Measurements from ENCODE around the gene SIMC1. TPM values are rescaled to one million over a fixed set of nuclear protein-coding genes. Genes with fewer than 3 reads are reported as not detected.

Gene SIMC1
- total RNA-seq, 1 donor from 2014 or later: 10.4 TPM

DNA sequence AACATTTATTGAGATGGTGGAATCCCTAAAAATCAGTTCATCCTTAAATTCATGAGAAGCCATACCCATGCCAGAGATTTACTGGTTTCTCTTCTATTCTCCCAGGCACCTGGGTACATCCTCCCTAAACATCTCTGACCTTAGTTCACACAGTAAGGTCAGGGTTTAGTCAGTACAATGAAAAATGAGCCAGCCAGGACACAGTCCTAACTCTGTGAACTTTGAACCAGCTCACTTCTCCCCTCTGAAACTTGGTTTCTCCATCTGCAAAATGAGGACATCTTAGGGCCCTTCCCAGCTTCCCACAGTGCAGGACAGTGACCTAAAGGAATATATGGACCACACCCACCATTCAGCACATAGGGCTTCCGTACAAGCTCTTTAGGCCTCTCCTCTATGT, 148.3 kb downstream of the SIMC1 start:
- TF ChIP-seq, protein P1, sequence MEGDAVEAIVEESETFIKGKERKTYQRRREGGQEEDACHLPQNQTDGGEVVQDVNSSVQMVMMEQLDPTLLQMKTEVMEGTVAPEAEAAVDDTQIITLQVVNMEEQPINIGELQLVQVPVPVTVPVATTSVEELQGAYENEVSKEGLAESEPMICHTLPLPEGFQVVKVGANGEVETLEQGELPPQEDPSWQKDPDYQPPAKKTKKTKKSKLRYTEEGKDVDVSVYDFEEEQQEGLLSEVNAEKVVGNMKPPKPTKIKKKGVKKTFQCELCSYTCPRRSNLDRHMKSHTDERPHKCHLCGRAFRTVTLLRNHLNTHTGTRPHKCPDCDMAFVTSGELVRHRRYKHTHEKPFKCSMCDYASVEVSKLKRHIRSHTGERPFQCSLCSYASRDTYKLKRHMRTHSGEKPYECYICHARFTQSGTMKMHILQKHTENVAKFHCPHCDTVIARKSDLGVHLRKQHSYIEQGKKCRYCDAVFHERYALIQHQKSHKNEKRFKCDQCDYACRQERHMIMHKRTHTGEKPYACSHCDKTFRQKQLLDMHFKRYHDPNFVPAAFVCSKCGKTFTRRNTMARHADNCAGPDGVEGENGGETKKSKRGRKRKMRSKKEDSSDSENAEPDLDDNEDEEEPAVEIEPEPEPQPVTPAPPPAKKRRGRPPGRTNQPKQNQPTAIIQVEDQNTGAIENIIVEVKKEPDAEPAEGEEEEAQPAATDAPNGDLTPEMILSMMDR (IDR thresholded peaks at IDR 0.05; ENCODE audit: insufficient read depth, low read depth, low read length): no peak
- no peak for TF ChIP-seq EZH2 (IDR thresholded peaks at IDR 0.05; ENCODE audit: insufficient read depth, low read length)
- Mint-ChIP-seq H3K9me3 (ENCODE audit: unreplicated experiment) (no peaks in the 10 kb centered on the region), H3K4me1 (ENCODE audit: low read depth, unreplicated experiment) (peaks cover 7% of the 10 kb centered on the region), H3K27ac (ENCODE audit: unreplicated experiment) (no peak overlapping the region), H3K4me3 (ENCODE audit: unreplicated experiment) (peak overlapping the region; percentile 100), H3K27me3 (ENCODE audit: low read depth, unreplicated experiment) (no peaks in the 10 kb centered on the region), H3K36me3 (ENCODE audit: low read depth, unreplicated experiment) (peaks cover 17% of the 10 kb centered on the region)
- Histone ChIP-seq H3K27ac (ENCODE audit: low read depth, low read length) (no peak overlapping the region), H3K27me3 (ENCODE audit: insufficient read depth, low read length) (no peaks in the 10 kb centered on the region), H3K9ac (ENCODE audit: low read length) (peak overlapping the region; percentile 95), H3K4me3 (ENCODE audit: insufficient read depth, low read depth, low read length) (peak overlapping the region; percentile 76), H3K36me3 (ENCODE audit: insufficient read depth, low read length) (peaks cover 27% of the 10 kb centered on the region), H3K4me1 (ENCODE audit: insufficient read depth, low read length) (peaks cover 13% of the 10 kb centered on the region), H3K9me3 (ENCODE audit: insufficient read depth, low read depth, low read length) (no peaks in the 10 kb centered on the region), H3K79me2 (ENCODE audit: insufficient read depth, low read length) (peaks cover 54% of the 10 kb centered on the region), H4K20me1 (ENCODE audit: insufficient read depth, low read length) (peaks cover 45% of the 10 kb centered on the region), H2AFZ (ENCODE audit: low read depth, low read length) (no peak overlapping the region), H3K4me2 (ENCODE audit: low read length) (peak overlapping the region; percentile 93)
- FAIRE-seq (no peak), DNase-seq (ENCODE audit: low read depth) (no peak)

DNA sequence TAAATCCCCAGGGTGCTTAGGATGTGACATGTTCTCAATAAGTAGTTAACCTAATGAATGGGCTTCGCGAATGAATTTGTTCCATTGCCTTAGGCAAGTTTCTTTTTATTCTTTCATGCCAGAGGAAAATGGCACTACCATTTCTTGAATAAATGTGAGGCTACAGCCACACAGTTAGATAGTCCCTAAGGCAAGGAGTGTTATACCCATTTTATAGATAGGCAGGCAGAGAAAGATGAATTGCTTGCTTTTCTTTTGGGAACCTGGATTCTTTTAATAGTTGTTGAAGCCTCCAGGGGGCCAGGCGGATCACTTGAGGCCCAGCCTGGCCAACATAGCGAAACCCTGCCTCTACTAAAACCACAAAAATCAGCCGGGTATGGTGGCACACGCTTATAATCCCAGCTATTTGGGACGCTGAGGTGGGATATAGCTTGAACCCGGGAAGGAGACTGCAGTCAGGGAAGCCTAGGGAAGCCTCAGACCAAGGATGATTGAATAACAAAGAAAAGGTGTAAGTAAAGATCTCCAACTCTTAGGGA, 149.2 kb downstream of the SIMC1 start:
- Histone ChIP-seq H2AFZ (ENCODE audit: low read depth, low read length) (no peak overlapping the region), H3K9ac (ENCODE audit: low read length) (peak overlapping the region; percentile 95), H3K79me2 (ENCODE audit: insufficient read depth, low read length) (peaks cover 54% of the 10 kb centered on the region), H3K4me2 (ENCODE audit: low read length) (peak overlapping the region; percentile 93), H3K9me3 (ENCODE audit: insufficient read depth, low read depth, low read length) (no peaks in the 10 kb centered on the region), H3K27me3 (ENCODE audit: insufficient read depth, low read length) (no peaks in the 10 kb centered on the region), H4K20me1 (ENCODE audit: insufficient read depth, low read length) (peaks cover 45% of the 10 kb centered on the region), H3K36me3 (ENCODE audit: insufficient read depth, low read length) (peaks cover 26% of the 10 kb centered on the region), H3K4me1 (ENCODE audit: insufficient read depth, low read length) (peaks cover 13% of the 10 kb centered on the region), H3K4me3 (ENCODE audit: insufficient read depth, low read depth, low read length) (peak overlapping the region; percentile 76), H3K27ac (ENCODE audit: low read depth, low read length) (peak overlapping the region; percentile 95)
- Mint-ChIP-seq H3K36me3 (ENCODE audit: low read depth, unreplicated experiment) (peaks cover 11% of the 10 kb centered on the region), H3K4me1 (ENCODE audit: low read depth, unreplicated experiment) (peaks cover 7% of the 10 kb centered on the region), H3K27ac (ENCODE audit: unreplicated experiment) (peak overlapping the region; percentile 100), H3K4me3 (ENCODE audit: unreplicated experiment) (peak overlapping the region; percentile 100), H3K9me3 (ENCODE audit: unreplicated experiment) (no peaks in the 10 kb centered on the region), H3K27me3 (ENCODE audit: low read depth, unreplicated experiment) (no peaks in the 10 kb centered on the region)
- TF ChIP-seq, protein P1 (IDR thresholded peaks at IDR 0.05; ENCODE audit: insufficient read depth, low read depth, low read length): no peak
- TF ChIP-seq EZH2 (IDR thresholded peaks at IDR 0.05; ENCODE audit: insufficient read depth, low read length): no peak
- no peak for FAIRE-seq
- no peak for DNase-seq (ENCODE audit: low read depth)

DNA sequence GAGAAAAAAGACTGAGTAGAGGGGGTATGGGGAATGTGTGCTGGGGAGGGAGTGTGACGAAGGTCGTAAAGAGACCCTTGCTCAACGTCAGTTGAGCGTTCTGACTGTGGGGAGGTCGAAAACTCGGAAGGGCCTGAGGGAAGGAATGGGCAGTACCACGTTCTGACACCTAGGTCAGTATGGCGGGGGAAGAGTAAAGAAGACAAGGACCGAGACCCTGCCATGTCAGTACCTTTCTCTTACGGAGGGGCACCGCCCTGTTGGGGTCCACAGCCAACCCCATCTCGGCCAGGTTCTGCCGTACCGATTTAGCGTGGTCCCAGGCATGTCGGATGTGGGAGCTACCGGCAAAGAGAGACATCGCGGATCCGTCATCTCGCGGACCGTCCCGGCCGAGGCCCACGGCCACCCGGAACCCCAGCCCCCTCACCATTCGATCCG, 149.8 kb downstream of the SIMC1 start:
- peaks cover 54% of the 10 kb centered on the region for H3K79me2 ChIP-seq (ENCODE audit: insufficient read depth, low read length)
- H3K4me3 ChIP-seq (ENCODE audit: insufficient read depth, low read depth, low read length): peak overlapping the region; percentile 76
- H3K27ac ChIP-seq (ENCODE audit: low read depth, low read length): peak overlapping the region; percentile 95
- DNase-seq (ENCODE audit: low read depth): peak; percentile 3
- Mint-ChIP-seq H3K27me3 (ENCODE audit: low read depth, unreplicated experiment) (no peaks in the 10 kb centered on the region), H3K9me3 (ENCODE audit: unreplicated experiment) (no peaks in the 10 kb centered on the region), H3K4me1 (ENCODE audit: low read depth, unreplicated experiment) (peaks cover 7% of the 10 kb centered on the region), H3K36me3 (ENCODE audit: low read depth, unreplicated experiment) (peaks cover 11% of the 10 kb centered on the region), H3K4me3 (ENCODE audit: unreplicated experiment) (peak overlapping the region; percentile 100), H3K27ac (ENCODE audit: unreplicated experiment) (peak overlapping the region; percentile 100)
- no peaks in the 10 kb centered on the region for H3K9me3 ChIP-seq (ENCODE audit: insufficient read depth, low read depth, low read length)
- H3K36me3 ChIP-seq (ENCODE audit: insufficient read depth, low read length): peaks cover 23% of the 10 kb centered on the region
- FAIRE-seq: no peak
- peaks cover 42% of the 10 kb centered on the region for H4K20me1 ChIP-seq (ENCODE audit: insufficient read depth, low read length)
- no peak for TF ChIP-seq EZH2 (IDR thresholded peaks at IDR 0.05; ENCODE audit: insufficient read depth, low read length)
- TF ChIP-seq, protein P1 (IDR thresholded peaks at IDR 0.05; ENCODE audit: insufficient read depth, low read depth, low read length): no peak
- H3K4me2 ChIP-seq (ENCODE audit: low read length): peak overlapping the region; percentile 93
- H3K9ac ChIP-seq (ENCODE audit: low read length): peak overlapping the region; percentile 95
- H3K4me1 ChIP-seq (ENCODE audit: insufficient read depth, low read length): peaks cover 13% of the 10 kb centered on the region
- H3K27me3 ChIP-seq (ENCODE audit: insufficient read depth, low read length): no peaks in the 10 kb centered on the region
- H2AFZ ChIP-seq (ENCODE audit: low read depth, low read length): peak overlapping the region; percentile 73
